Endothelial cell of umbilical vein (primary cell): ENCODE measurements around the gene EEA1.

ENCODE experiments used
- EZH2 ChIP-seq: IDR thresholded peaks from 2 replicates; pipeline ENCODE4 v1.6.1; 2012; ENCODE audit warnings: borderline replicate concordance, low read depth, mild to moderate bottlenecking, moderate library complexity, low read length, inconsistent platforms; ENCODE audit not compliant: severe bottlenecking
- MYC ChIP-seq: IDR thresholded peaks from one replicate; pipeline ENCODE4 v1.6.1; 2011; ENCODE audit warnings: mild to moderate bottlenecking, low read depth, low read length
- POLR2A ChIP-seq: IDR thresholded peaks from 2 replicates; pipeline ENCODE4 v1.6.1; 2012; ENCODE audit warnings: low read depth, mild to moderate bottlenecking, control low read depth, low read length
- TF ChIP-seq, protein P1 (sequence below), 2 donors: IDR thresholded peaks; 1 replicate in 1 of 2; 2 replicates in 1 of 2; pipeline ENCODE4 v1.5.1; 2011; ENCODE audit warnings: low read length in 2 of 2, mild to moderate bottlenecking in 2 of 2, moderate library complexity in 2 of 2, control low read depth in 1 of 2, inconsistent platforms in 1 of 2, low read depth in 1 of 2; ENCODE audit not compliant: insufficient read depth in 1 of 2; ENCODE audit errors: extremely low read depth in 1 of 2
- TF ChIP-seq, protein P2 (sequence below): IDR thresholded peaks from 2 replicates; pipeline ENCODE4 v1.6.1; 2011; ENCODE audit not compliant: insufficient read depth, insufficient read length

GRCh38 chr12:92726850-92727249 is 202.2 kb downstream of the EEA1 start:
- TF ChIP-seq, protein P1, sequence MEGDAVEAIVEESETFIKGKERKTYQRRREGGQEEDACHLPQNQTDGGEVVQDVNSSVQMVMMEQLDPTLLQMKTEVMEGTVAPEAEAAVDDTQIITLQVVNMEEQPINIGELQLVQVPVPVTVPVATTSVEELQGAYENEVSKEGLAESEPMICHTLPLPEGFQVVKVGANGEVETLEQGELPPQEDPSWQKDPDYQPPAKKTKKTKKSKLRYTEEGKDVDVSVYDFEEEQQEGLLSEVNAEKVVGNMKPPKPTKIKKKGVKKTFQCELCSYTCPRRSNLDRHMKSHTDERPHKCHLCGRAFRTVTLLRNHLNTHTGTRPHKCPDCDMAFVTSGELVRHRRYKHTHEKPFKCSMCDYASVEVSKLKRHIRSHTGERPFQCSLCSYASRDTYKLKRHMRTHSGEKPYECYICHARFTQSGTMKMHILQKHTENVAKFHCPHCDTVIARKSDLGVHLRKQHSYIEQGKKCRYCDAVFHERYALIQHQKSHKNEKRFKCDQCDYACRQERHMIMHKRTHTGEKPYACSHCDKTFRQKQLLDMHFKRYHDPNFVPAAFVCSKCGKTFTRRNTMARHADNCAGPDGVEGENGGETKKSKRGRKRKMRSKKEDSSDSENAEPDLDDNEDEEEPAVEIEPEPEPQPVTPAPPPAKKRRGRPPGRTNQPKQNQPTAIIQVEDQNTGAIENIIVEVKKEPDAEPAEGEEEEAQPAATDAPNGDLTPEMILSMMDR (IDR thresholded peaks at IDR 0.05; ENCODE audit: extremely low read depth in 1 of 2, insufficient read depth in 1 of 2, low read depth in 1 of 2, low read length in 2 of 2), result no peak
- TF ChIP-seq EZH2, result no peak
- TF ChIP-seq, protein P2, sequence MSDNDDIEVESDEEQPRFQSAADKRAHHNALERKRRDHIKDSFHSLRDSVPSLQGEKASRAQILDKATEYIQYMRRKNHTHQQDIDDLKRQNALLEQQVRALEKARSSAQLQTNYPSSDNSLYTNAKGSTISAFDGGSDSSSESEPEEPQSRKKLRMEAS, result no peak
- no peak for TF ChIP-seq POLR2A
- TF ChIP-seq MYC, result no peak
